ENCODE data around the gene ADAMTSL4. TPM values are rescaled to one million over a fixed set of nuclear protein-coding genes. Genes with fewer than 3 reads are reported as not detected.

The ADAMTSL4 gene
- total and polyA plus RNA-seq, 9 of the 15 experiments (the other 6 are each of a cell fraction or from before 2014, with no cell fraction given) = 12.7 to 212 (median 35.6) TPM

DNA sequence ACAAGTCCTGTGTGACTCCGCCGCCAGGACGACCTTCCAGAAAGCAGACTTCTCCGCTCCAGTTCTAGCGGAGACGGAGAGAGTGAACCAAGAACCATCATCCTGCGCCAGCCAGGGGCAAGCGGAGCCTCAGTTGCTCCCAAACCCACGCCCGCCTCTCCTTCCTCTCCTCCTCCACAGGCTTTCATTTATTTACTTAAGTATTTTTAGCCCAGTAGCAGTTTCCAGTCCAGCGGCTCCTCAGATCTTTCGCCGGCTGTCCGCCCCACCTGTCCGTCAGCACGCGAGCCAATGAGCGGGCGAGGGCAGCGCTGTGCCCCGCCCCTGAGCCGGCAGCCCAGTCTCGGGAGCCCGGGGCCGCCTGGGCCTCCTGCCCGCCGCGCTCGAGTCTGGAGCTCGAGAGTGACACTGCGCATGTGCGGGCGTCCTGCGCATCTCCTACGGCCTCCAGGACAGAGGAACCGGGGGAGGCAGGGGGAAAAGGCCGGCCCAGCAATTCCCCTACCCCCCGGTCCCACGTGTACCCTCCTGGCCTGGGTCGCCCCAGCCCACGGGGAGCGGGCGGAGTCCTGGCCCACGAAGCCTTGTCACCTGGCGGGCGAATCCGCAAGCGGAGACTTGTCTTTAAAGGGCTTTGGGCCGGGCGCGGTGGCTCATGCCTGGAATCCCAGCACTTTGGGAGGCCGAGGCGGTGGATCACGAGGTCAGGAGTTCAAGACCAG is 33.7 kb upstream of the ADAMTSL4 start, which contains the start of gene FALEC (continued):
- TF ChIP-seq ZSCAN32 (CRISPR knock-in tag; IDR thresholded peaks at IDR 0.05) (no peak), HDAC6 (IDR thresholded peaks at IDR 0.05; ENCODE audit: low read depth, low read length) (no peak), CREBBP (IDR thresholded peaks at IDR 0.05; ENCODE audit: low read depth, low read length) (no peak), MAZ (CRISPR knock-in tag; conservative IDR thresholded peaks at IDR 0.05 in 1 of 2, IDR thresholded peaks at IDR 0.05 in 1 of 2) (peak; percentile 50 to 51; a peak in 3 of 4 replicates), MYC (IDR thresholded peaks at IDR 0.05; ENCODE audit: low read depth, low read length) (no peak; the same call in none of the 2 replicates), MYC (CRISPR knock-in tag; IDR thresholded peaks at IDR 0.05; ENCODE audit: borderline replicate concordance, low read depth) (peak; percentile 12; the same call in 1 of the 2 replicates), MYNN (IDR thresholded peaks at IDR 0.05) (no peak), MYNN (CRISPR knock-in tag; IDR thresholded peaks at IDR 0.05) (no peak), CREM (IDR thresholded peaks at IDR 0.05; ENCODE audit: low read depth) (peak; percentile 56)
- TF ChIP-seq, protein P1, sequence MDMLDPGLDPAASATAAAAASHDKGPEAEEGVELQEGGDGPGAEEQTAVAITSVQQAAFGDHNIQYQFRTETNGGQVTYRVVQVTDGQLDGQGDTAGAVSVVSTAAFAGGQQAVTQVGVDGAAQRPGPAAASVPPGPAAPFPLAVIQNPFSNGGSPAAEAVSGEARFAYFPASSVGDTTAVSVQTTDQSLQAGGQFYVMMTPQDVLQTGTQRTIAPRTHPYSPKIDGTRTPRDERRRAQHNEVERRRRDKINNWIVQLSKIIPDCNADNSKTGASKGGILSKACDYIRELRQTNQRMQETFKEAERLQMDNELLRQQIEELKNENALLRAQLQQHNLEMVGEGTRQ (CRISPR knock-in tag; IDR thresholded peaks at IDR 0.05) = no peak
- TF ChIP-seq, protein P2, sequence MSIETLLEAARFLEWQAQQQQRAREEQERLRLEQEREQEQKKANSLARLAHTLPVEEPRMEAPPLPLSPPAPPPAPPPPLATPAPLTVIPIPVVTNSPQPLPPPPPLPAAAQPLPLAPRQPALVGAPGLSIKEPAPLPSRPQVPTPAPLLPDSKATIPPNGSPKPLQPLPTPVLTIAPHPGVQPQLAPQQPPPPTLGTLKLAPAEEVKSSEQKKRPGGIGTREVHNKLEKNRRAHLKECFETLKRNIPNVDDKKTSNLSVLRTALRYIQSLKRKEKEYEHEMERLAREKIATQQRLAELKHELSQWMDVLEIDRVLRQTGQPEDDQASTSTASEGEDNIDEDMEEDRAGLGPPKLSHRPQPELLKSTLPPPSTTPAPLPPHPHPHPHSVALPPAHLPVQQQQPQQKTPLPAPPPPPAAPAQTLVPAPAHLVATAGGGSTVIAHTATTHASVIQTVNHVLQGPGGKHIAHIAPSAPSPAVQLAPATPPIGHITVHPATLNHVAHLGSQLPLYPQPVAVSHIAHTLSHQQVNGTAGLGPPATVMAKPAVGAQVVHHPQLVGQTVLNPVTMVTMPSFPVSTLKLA (conservative IDR thresholded peaks at IDR 0.05) = peak; percentile 62 to 86; a peak in 3 of 4 replicates

Measured in K562 (cell line).